Esophagus squamous epithelium (tissue), 5 donors: ENCODE measurements around the gene HOXC13. TPM values are rescaled to one million over a fixed set of nuclear protein-coding genes. Genes with fewer than 3 reads are reported as not detected.

ENCODE experiments used
- DNase-seq: peaks from one replicate; lab custom pipeline; 2025; lab: John Stamatoyannopoulos, UW
- H3K27ac ChIP-seq, 4 donors: fragments of 200-600 bp; sonication (generic); one replicate each; pipeline ENCODE4 v1.5.1; 2016 to 2019; ENCODE audit warnings: mild to moderate bottlenecking in 1 of 4
- H3K27me3 ChIP-seq, 4 donors: fragments of 200-600 bp; sonication (generic); 1 replicate in 3 of 4; 2 replicates in 1 of 4; pipeline versions ENCODE4 v1.5.1 to v1.6.0; 2017 to 2021; ENCODE audit warnings: antibody characterized with exemption in 1 of 4
- H3K36me3 ChIP-seq, 3 donors: fragments of 200-600 bp; sonication (generic); one replicate each; pipeline ENCODE4 v1.5.1; 2016 to 2019
- H3K4me1 ChIP-seq, 3 donors: fragments of 200-600 bp; sonication (generic); one replicate each; pipeline ENCODE4 v1.5.1; 2017 to 2019
- H3K4me3 ChIP-seq, 4 donors: fragments of 200-600 bp; sonication (generic); 1 replicate in 3 of 4; 2 replicates in 1 of 4; pipeline ENCODE4 v1.5.1; 2016 to 2019; ENCODE audit warnings: mild to moderate bottlenecking in 2 of 4, moderate library complexity in 1 of 4
- H3K9me3 ChIP-seq, 3 donors: fragments of 200-600 bp; sonication (generic); one replicate each; pipeline ENCODE4 v1.5.1; 2016 to 2019
- POLR2A ChIP-seq, 4 donors: fragments of 450-650 bp; IDR thresholded peaks; one replicate each; pipeline ENCODE4 v1.6.1; 2017; ENCODE audit warnings: antibody characterized with exemption in 4 of 4, mild to moderate bottlenecking in 4 of 4, moderate library complexity in 3 of 4
- WGBS, 2 donors: methylation state at CpG; one replicate each; pipeline ENCODE4 v1.1.5; 2018; 5-methylcytosine and 5-hydroxymethylcytosine counted together
- intact Hi-C: fragments of 100-400 bp; cut with DNase I; formaldehyde crosslinking; loops from one replicate; pipeline ENCODE4 v1.15.0; 2022
- total RNA-seq, 4 donors: library from RNA; depleted of rRNA; stranded (reverse); fragments of >200 nt; gene quantifications; one replicate each; pipeline ENCODE4 v1.1.0, GENCODE V29; 2016
- TF ChIP-seq, protein P1 (sequence below), 6 experiments: fragments of 450-650 bp in 4 of 6; fragments of 200-600 bp in 2 of 6; sonication (generic) in 2 of 6; IDR thresholded peaks; one replicate each; pipeline ENCODE4 v1.5.1; 2016 to 2019; ENCODE audit warnings: antibody characterized with exemption in 6 of 6, mild to moderate bottlenecking in 4 of 6, moderate library complexity in 4 of 6
- donor health status: DM: yes; HTN: yes; CAD: no.

Gene HOXC13
- total RNA-seq, 4 donors from 2014 or later = 0.83 TPM; not detected in 3

DNA sequence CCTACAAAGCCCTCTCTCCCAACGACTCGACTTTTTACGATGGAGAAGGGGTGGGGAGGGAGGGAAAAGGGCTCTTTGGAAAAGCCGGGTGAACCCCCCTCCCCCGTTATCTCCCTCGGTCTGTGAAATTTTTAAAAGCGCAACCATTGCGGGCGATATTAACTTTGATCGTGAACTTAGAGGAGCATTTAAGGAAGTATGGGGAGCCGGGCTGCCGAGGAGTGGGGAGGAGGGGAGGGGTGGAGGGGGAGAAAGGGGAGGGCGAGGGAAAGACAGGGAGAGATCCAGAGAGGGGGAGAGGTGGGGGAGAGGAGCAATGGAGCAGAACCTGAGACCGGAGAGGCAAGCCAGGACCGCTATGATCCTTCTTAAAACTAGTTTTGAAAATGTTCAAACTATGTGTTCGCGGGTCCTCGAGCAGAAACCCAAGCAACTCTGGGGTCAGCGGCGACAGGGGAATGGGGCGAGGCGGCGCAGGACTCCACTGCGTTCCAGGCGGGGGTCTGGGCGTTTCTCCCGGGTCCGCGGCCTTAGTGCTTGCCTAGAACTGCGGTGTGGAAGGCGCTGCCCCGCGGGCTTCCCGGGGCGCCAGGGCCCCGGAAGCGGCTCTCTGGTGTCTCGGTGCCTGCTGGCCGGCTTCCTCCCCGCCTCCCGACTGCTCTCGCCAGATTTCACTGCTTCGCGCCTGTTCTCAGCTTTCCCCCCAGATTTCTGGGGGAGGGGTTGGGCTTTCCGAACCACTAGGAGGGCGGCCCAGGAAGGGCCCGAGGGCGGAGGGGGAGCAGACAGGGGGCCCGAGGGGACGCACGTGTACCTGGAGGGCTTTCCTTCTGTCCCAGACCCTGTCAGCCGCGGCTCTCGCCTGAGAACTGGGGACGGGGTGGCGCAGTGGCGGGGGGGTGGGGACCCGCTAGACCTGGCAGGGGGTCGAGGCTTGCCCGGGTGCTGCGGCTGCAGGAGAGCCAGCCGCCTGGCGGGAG, 35.7 kb downstream of the HOXC13 start, which contains the start of gene HOTAIR:
HOTAIR (minus strand) TSS at position 871 of the 980 bp plus-strand sequence.
- Histone ChIP-seq H3K4me3 (peak within 1 kb of the TSS; percentile 4 to 56 (median 30)), H3K36me3 (no peaks in the 10 kb centered on the region), H3K27ac (no peak within 1 kb of the TSS), H3K9me3 (no peaks in the 10 kb centered on the region), H3K4me1 (peaks cover 20 to 34% (median 20%) of the 10 kb centered on the region in 3 donors), H3K27me3 (peaks cover 31 to 100% (median 89%) of the 10 kb centered on the region in 4 donors)
- TF ChIP-seq, protein P1, sequence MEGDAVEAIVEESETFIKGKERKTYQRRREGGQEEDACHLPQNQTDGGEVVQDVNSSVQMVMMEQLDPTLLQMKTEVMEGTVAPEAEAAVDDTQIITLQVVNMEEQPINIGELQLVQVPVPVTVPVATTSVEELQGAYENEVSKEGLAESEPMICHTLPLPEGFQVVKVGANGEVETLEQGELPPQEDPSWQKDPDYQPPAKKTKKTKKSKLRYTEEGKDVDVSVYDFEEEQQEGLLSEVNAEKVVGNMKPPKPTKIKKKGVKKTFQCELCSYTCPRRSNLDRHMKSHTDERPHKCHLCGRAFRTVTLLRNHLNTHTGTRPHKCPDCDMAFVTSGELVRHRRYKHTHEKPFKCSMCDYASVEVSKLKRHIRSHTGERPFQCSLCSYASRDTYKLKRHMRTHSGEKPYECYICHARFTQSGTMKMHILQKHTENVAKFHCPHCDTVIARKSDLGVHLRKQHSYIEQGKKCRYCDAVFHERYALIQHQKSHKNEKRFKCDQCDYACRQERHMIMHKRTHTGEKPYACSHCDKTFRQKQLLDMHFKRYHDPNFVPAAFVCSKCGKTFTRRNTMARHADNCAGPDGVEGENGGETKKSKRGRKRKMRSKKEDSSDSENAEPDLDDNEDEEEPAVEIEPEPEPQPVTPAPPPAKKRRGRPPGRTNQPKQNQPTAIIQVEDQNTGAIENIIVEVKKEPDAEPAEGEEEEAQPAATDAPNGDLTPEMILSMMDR (IDR thresholded peaks at IDR 0.05) = no peak
- TF ChIP-seq POLR2A (IDR thresholded peaks at IDR 0.05) = no peak
- 4 to 9% methylated on average over 16 to 30 of the region's 63 CpGs for WGBS, 2 donors
- DNase-seq = no peak
- intact Hi-C loops = no loop called here

DNA sequence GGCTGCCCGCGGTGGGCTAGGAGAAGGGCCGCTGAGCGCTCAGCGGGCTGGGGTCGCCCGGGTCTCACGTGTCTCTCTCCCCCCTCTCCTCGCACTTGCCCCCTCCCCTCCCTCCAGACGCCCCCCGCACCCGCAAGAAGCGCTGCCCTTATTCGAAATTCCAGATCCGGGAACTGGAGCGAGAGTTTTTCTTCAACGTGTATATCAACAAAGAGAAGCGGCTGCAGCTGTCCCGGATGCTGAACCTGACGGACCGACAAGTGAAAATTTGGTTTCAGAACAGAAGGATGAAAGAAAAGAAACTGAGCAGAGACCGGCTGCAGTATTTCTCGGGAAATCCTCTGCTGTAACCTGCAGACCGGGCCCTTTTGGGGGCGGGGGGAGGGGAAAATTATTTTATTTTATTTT, 36.4 kb downstream of the HOXC13 start:
- H3K9me3 ChIP-seq = no peaks in the 10 kb centered on the region
- no peaks in the 10 kb centered on the region for H3K36me3 ChIP-seq
- no peak for DNase-seq
- 4 to 16% methylated on average over 12 to 21 of the region's 25 CpGs for WGBS, 2 donors
- H3K27ac ChIP-seq = no peak overlapping the region
- intact Hi-C loops = no loop called here
- H3K4me3 ChIP-seq = peak overlapping the region in 2 of 4 donors; percentile 38 to 56
- peaks cover 20 to 34% (median 20%) of the 10 kb centered on the region in 3 donors for H3K4me1 ChIP-seq
- peaks cover 33 to 100% (median 86%) of the 10 kb centered on the region in 4 donors for H3K27me3 ChIP-seq
- TF ChIP-seq, protein P1 (IDR thresholded peaks at IDR 0.05) = no peak
- TF ChIP-seq POLR2A (IDR thresholded peaks at IDR 0.05) = no peak

- no peaks in the 10 kb centered on the region for H3K36me3 ChIP-seq
- DNase-seq = no peak
- H3K9me3 ChIP-seq = no peaks in the 10 kb centered on the region
- intact Hi-C loops = no loop called here
- peaks cover 35 to 100% (median 82%) of the 10 kb centered on the region in 4 donors for H3K27me3 ChIP-seq
- 15 to 20% methylated on average over 28 to 29 of the region's 31 CpGs for WGBS, 2 donors
- TF ChIP-seq, protein P1 (IDR thresholded peaks at IDR 0.05) = no peak
- no peak for TF ChIP-seq POLR2A (IDR thresholded peaks at IDR 0.05)
- H3K4me3 ChIP-seq = peak overlapping the region in 1 of 4 donors; percentile 56
- no peak overlapping the region for H3K27ac ChIP-seq
- H3K4me1 ChIP-seq = peaks cover 20 to 34% (median 20%) of the 10 kb centered on the region in 3 donors
These were observed 37.0 kb downstream of the HOXC13 start for GRCh38 chr12:53975479-53976152.

GRCh38 chr12:53976172-53976822, 37.7 kb downstream of the HOXC13 start:
- Histone ChIP-seq H3K4me3 (no peak overlapping the region), H3K9me3 (no peaks in the 10 kb centered on the region), H3K4me1 (peaks cover 20 to 34% (median 20%) of the 10 kb centered on the region in 3 donors), H3K36me3 (no peaks in the 10 kb centered on the region), H3K27me3 (peaks cover 35 to 100% (median 75%) of the 10 kb centered on the region in 4 donors), H3K27ac (no peak overlapping the region)
- 22 to 23% methylated on average over 19 to 21 of the region's 21 CpGs for WGBS, 2 donors
- no peak for DNase-seq
- no peak for TF ChIP-seq POLR2A (IDR thresholded peaks at IDR 0.05)
- TF ChIP-seq, protein P1 (IDR thresholded peaks at IDR 0.05) = no peak
- intact Hi-C loops = no loop called here
